Cardiac muscle cell (in vitro differentiated cells and primary cell): ENCODE measurements around the gene AASDH. TPM values are rescaled to one million over a fixed set of nuclear protein-coding genes. Genes with fewer than 3 reads are reported as not detected.

Experiments used
- DNase-seq, 2 donors: peaks; one replicate each; pipeline versions ENCODE4 v3.0.0 to v3.0.0-alpha.2; 2010 to 2017; ENCODE audit warnings: low read depth in 1 of 2, low spot score in 1 of 2
- H3K27ac ChIP-seq: fragments of 200-600 bp; sonication (generic); 2 replicates; pipeline ENCODE4 v1.5.1; 2016
- H3K27me3 ChIP-seq: fragments of 200-600 bp; sonication (generic); 2 replicates; pipeline ENCODE4 v1.6.0; 2016; ENCODE audit warnings: control low read depth
- H3K36me3 ChIP-seq: fragments of 200-600 bp; sonication (generic); 2 replicates; pipeline ENCODE4 v1.5.1; 2016; ENCODE audit warnings: control low read depth
- H3K4me1 ChIP-seq: fragments of 200-600 bp; sonication (generic); 2 replicates; pipeline ENCODE4 v1.8.1; 2017; ENCODE audit warnings: low read depth, mild to moderate bottlenecking, mixed run types
- H3K4me3 ChIP-seq: fragments of 200-600 bp; sonication (generic); 2 replicates; pipeline ENCODE4 v1.5.1; 2016; ENCODE audit warnings: mild to moderate bottlenecking
- H3K9me3 ChIP-seq: fragments of 200-600 bp; sonication (generic); 2 replicates; pipeline ENCODE4 v1.5.1; 2017; ENCODE audit warnings: low read depth, mild to moderate bottlenecking, control low read depth
- CTCF ChIP-seq: IDR thresholded peaks from 2 replicates; pipeline ENCODE4 v1.5.1; 2012; ENCODE audit warnings: low read depth, mild to moderate bottlenecking, low read length
- polyA plus RNA-seq: library from polyadenylated mRNA; unstranded; fragments of >200 nt; fragmentation: Nextera tagmentation; extraction: Ambion mirVana; gene quantifications from 2 replicates; pipeline ENCODE4 v1.2.1, GENCODE V29; 2016
- total RNA-seq: library from RNA; depleted of rRNA; stranded (reverse); fragments of >200 nt; gene quantifications from 2 replicates; pipeline ENCODE4 v1.2.3, GENCODE V29; 2016

AASDH gene
- total and polyA plus RNA-seq, 2 experiments from 2014 or later: 8.4 to 15.7 TPM

GRCh38 chr4:56391270-56391669 lies 4.0 kb upstream of the AASDH start:
- TF ChIP-seq CTCF: no peak
- no peak for DNase-seq
- H3K4me1 ChIP-seq: peaks cover 6% of the 10 kb centered on the region
- H3K4me3 ChIP-seq: no peak overlapping the region
- H3K27me3 ChIP-seq: no peaks in the 10 kb centered on the region
- H3K36me3 ChIP-seq: peaks cover 6% of the 10 kb centered on the region
- no peak overlapping the region for H3K27ac ChIP-seq
- H3K9me3 ChIP-seq: no peaks in the 10 kb centered on the region

- TF ChIP-seq CTCF: no peak
- H3K9me3 ChIP-seq: no peaks in the 10 kb centered on the region
- peaks cover 6% of the 10 kb centered on the region for H3K4me1 ChIP-seq
- H3K27ac ChIP-seq: no peak overlapping the region
- no peaks in the 10 kb centered on the region for H3K36me3 ChIP-seq
- no peak overlapping the region for H3K4me3 ChIP-seq
- no peak for DNase-seq
- no peaks in the 10 kb centered on the region for H3K27me3 ChIP-seq
Measured at GRCh38 chr4:56389558-56389957, 2.3 kb upstream of the AASDH start.

- H3K4me1 ChIP-seq: peaks cover 6% of the 10 kb centered on the region
- H3K9me3 ChIP-seq: no peaks in the 10 kb centered on the region
- H3K27ac ChIP-seq: peak overlapping the region; percentile 98
- H3K27me3 ChIP-seq: no peaks in the 10 kb centered on the region
- H3K4me3 ChIP-seq: peak overlapping the region; percentile 86
- H3K36me3 ChIP-seq: no peaks in the 10 kb centered on the region
- no peak for TF ChIP-seq CTCF
- no peak for DNase-seq
Measured at GRCh38 chr4:56388306-56388705, 1.0 kb upstream of the AASDH start.

- Histone ChIP-seq H3K4me1 (peaks cover 6% of the 10 kb centered on the region), H3K4me3 (no peak overlapping the region), H3K9me3 (no peaks in the 10 kb centered on the region), H3K27me3 (no peaks in the 10 kb centered on the region), H3K36me3 (peaks cover 7% of the 10 kb centered on the region), H3K27ac (no peak overlapping the region)
- TF ChIP-seq CTCF: no peak
- no peak for DNase-seq
Measured at GRCh38 chr4:56386091-56386490, 1.2 kb downstream of the AASDH start.

GRCh38 chr4:56375458-56375857 lies 11.8 kb downstream of the AASDH start:
- Histone ChIP-seq H3K27me3 (no peaks in the 10 kb centered on the region), H3K9me3 (no peaks in the 10 kb centered on the region), H3K36me3 (no peaks in the 10 kb centered on the region), H3K4me1 (no peaks in the 10 kb centered on the region), H3K4me3 (no peak overlapping the region), H3K27ac (no peak overlapping the region)
- no peak for DNase-seq
- no peak for TF ChIP-seq CTCF

- H3K27ac ChIP-seq: no peak overlapping the region
- H3K9me3 ChIP-seq: no peaks in the 10 kb centered on the region
- H3K27me3 ChIP-seq: no peaks in the 10 kb centered on the region
- no peaks in the 10 kb centered on the region for H3K4me1 ChIP-seq
- no peak for TF ChIP-seq CTCF
- H3K4me3 ChIP-seq: no peak overlapping the region
- DNase-seq: no peak
- H3K36me3 ChIP-seq: no peaks in the 10 kb centered on the region
Measured at GRCh38 chr4:56374956-56375355, 12.3 kb downstream of the AASDH start.
